NCI-H2029 (cell line): ENCODE data around the gene NR2C1.

Source experiments
- DNase-seq: peaks from one replicate; lab custom pipeline; 2025; lab: John Stamatoyannopoulos, UW

NR2C1 gene

DNA sequence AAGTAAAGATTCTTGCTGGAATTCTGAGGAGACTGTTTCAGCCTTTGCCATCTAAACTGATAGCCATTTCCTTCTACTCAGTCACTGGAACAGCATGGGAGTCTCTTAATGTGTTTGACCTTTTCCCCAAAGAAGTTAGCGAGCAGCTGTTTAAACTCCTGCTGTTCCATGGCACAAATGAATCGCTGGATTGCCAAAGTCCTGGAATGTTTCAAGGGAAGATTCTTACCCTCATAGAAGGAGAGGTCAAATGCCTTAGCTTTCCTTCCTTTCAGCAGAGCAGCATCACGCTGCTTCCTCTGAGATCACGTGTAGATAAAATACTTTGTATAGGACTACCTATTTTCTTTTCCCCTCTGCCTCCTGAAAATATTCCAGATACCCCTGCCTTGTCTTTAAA is 10.5 kb upstream of the NR2C1 start:
- DNase-seq, result no peak

DNA sequence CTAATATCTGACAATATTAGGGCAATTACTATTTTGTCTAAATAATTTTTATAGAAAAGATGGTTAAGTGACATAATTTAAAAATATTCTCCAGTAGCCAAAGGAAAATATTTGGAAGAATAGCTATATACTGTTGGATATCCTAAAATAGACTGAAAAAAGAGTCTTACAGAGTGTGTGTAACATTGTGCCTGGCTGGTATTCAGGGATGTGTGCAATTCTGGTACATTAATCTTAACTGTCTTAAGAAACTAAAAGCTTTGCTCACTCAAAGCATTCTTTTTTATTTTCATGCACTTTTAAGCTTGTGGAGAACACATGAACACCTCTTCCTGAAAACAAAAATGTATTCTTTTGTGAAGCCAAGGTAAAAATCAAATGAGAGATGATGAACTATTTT is 10.1 kb upstream of the NR2C1 start:
- DNase-seq, result no peak

DNA sequence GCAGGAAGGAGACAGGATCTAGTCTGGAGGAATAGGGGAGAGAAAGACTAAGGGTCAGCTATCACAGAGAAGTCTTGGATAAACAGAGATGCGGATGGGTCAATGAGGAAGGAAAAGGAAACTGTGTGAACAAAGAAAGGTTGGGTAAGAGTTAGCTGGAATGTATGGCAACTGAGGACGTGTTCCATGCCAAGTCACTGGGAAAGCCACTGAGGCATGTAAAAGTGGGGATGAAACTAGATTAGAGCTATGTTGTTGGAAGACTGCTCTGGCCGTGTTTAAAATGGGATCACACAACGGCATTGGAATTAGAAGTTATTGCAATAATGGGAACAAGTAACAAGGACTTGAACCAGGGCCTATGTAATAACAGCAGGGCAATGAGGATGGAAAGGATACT is 3.9 kb upstream of the NR2C1 start:
- no peak for DNase-seq

DNA sequence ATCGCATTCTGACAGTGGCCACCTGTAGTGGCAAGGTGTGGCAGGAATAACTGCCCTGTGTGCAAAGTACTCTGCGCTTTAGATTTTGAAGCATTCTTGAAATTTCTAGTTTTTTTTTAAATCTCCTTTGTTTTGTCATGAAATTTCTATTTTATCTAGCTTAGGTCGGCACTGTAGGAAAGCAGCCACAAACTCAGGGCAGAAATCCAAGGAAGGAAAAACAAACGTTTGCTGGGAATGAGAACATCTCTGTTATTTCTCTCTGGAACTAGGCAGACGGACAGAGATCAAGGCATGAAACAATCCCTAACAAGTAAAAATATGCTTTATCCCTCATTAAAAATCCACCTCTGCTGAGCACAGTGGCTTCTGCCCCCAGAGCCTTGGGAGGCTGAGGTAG is 1.3 kb upstream of the NR2C1 start:
- DNase-seq, result no peak

DNA sequence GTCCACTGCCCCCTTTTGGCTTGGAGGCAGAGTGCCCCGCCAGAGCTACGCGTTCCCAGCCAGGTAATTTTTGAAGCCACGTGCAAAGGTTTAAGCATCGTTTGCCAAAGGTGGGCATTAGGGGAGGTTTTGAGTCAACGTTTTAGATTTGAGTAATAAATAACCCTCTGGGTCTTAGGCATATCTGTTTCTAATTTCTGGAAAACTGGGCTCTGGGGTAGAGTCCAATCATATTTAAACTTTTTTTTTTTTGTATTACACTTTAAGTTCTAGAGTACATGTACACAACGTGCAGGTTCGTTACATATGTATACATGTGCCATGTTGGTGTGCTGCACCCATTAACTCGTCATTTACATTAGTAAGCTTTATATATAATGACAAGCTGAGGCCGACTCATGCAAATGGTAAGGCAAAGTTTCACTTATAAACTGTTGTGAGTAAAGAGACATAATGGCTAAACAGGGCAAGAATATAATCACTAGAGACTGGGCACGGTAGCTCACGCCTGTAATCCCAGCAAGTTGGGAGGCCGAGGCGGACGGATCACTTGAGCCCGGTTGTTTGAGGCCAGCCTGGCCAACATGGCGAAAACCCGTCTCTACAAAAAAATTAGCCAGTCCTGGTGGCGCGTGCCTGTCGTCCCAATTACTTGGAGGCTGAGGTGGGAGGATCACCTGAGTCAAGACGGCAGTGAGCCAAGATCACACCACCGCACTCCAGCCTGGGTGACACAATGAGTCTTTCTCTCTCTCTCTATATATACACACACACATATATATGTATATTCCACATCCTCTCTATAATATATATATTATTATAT is 491 bp upstream of the NR2C1 start:
- no peak for DNase-seq

DNA sequence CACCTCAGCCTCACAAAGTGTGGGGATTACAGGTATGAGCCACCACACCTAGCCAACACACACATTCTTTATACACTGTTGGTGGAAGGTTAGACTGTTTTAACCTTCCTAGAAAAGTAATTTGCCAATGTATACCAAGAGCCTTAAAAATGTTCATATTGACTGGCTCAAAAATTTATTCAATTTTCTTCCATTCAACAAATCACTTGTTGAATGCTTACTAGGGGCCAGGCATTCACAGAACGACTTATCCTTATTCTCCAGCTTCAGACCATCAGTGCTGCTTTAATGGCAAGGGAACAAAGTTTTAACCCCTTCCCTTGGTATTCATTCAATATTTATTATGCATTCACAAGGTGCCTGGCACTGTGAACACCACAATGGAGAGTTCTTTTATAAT is 3.0 kb downstream of the NR2C1 start:
- DNase-seq, result no peak

DNA sequence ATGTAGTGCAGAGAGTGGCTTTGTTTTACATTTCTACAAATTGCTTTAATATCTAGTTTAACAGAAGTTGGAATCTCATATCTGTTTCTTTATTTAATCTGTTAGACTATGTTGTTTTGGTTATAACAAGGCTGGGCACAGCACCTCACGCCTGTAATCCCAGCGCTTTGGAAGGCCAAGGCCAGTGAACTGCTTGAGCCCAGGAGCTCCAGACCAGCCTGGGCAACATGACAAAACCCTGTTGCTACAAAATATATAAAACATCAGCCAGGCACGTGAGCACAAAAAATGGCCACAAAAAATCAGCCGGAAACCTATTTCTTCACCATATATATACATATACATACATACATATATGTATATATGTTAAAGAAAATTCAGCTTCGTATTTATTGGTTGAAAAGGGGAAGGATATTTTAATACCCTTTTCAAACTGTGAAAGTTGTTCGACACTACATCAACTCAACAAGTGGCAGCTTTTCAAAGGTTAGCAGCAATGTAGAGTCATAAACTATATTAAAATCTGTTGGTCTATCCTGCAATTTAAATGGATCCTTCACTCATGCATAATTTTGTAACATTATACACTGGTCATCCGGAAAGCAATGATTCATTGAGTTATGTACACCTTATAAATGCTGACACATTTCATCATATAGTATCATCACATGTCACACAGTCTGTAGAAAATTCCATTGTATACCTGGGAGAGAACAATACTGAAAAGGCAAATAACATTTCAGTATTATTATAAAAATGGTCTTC is 7.1 kb downstream of the NR2C1 start:
- DNase-seq, result no peak

DNA sequence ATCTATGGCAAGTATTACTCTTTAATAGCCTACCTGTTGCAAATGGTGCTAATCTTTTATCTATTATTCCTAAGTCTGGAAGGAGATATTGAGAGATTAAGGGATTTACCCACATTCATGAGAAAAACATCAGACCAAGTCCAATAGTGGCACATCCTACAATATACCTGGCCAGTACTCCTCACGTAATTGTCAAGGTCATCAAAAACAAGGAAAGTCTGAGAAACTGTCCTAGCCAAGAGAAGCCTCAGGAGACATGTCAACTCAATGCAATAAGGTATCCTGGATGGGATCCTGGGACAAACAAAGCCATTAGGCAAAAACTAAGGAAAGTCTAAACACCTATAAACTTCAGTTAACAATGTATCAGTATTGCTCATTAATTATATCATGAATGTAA is 12.5 kb downstream of the NR2C1 start:
- DNase-seq, result no peak

DNA sequence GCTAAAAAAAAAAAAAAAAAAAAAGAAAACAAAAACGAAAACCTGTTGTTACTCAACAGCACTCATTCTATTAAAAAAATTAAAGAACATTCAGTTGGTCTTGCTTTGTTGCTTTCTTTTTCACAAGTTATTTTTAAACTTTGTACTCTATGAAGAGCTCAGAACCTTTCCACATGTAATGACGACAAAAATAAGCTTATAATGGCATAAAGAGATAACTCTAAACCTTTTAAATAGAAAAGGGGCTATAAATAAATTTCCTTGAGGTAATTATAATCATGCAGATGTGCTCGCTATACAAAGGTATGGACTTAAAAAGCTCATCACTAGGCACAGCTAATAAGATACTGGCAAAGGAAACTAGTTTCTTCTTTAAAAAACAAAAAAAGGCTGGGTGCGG is 13.4 kb downstream of the NR2C1 start:
- no peak for DNase-seq

DNA sequence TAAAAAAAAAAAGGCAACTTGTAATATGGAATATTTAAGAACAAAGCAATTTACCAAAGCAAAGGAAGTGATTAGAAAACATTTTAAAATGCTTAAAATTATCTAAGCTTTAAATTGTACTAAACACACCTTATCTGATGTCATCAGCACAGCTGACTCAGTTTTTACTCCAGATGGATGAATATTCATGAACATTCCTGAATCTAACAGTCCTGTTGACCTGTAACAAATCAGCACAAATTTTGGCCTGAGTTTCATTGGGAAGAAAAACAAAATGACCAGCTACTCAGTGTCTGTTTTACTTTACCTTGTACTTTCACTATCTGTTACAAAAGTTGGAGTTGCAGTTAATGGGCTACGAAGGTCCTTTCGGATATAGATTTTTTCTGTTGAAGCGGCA is 16.0 kb downstream of the NR2C1 start:
- no peak for DNase-seq

DNA sequence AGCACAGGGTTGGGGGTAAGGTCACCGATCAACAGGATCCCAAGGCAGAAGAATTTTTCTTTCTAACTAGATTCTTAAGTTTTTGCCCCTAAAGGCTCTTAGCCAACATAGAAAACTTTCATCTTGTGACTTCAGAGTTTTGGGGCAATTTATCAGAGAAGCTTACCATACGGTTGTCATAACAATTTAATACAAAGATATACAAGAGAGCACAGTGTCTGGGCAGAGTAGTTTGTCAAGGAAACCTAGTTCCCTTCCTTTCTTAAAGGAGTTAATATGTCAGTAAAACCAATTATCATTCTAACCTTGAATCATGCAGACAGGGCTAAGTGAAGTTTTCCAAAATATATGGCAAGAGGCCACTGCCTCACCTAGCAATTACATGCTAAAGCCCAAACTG is 18.4 kb downstream of the NR2C1 start:
- DNase-seq, result no peak

DNA sequence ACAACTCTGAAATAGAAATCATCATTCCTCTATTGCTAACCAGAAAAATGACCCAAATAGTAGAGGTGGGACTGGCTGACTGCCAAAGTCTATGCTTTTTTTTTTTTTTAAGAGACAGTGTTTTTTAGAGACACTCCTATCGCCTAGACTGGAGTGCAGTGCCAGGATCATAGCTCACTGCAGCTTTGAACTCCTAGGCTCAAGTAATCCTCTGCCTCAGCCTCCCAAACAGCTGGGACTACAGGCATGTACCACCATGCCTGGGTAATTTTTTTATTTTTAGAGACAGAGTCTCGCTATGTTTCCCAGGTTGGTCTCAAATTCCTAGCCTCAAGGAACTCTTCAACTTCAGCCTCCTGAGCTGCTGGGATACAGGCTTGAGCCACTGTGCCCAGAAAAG is 19.2 kb downstream of the NR2C1 start:
- no peak for DNase-seq

DNA sequence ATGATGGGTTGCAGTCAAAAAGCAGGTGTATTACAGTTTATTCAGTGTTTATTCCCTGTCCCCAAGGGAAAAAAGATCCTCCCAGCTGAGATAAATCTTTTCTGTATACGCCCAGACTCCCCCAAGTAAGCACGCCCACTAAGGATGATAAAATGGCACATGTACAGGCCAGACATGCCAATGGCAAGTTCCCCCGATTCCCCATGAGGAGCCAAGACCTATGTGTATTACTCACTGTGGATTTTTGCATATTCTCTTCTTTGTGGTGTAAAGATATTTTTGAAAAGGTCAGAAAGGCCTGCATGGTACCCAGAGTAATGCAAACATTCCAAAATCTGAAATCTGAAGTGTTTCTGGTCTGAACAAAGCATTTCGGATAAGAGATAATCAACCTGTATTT is 22.2 kb downstream of the NR2C1 start:
- DNase-seq, result no peak

DNA sequence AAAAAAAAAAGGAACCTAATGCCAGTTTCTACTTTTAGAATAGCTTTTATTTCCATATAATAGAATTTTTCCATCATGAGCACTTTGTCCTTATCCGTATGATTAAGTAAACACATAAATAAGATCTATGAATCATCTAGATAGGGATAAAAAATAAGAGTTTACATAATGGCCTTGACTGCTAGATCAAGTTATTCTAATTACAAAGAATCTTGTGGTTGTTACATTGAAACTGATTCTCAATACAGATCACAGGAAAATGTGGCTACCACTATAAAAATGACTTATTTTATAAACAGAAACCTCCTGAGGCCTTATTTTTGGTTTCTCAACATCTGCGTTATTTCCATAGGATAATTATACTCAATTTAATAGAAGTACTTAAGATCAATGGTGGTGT is 35.5 kb downstream of the NR2C1 start:
- no peak for DNase-seq

DNA sequence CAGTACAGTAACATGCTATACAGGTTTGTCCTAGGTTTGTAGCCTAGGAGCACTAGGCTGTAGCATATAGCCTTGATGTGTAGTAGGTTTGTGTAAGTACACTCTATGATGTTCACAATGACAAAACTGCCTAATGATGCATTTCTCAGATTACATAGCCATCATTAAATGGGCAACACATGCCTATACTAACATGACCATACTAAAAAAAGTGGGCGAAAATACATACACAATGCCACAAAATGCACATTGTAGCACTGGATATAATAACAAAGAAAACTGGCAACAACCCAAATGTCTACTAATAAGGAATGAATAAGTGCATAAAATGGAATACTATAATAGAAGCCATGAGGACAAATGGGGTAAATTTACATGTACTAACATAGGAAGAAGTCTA is 38.7 kb downstream of the NR2C1 start:
- no peak for DNase-seq

DNA sequence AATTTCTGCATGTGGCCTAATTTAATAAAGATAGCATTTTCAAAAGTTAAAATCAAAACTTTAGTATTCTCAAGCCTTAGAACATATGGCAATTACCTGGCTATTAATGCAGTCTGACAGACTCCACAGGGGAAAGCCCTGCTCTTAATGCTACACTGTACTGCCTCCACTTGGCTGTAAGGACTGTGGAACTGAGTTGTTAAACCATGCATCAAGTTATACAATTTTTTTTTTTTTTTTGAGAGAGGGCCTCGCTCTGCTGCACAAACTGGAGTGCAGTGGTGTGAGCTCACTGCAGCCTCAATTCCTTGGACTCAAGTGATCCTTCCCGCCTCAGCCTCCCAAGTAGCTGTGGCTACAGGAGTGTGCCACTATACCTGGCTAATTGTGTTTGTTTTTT is 50.9 kb downstream of the NR2C1 start:
- no peak for DNase-seq

DNA sequence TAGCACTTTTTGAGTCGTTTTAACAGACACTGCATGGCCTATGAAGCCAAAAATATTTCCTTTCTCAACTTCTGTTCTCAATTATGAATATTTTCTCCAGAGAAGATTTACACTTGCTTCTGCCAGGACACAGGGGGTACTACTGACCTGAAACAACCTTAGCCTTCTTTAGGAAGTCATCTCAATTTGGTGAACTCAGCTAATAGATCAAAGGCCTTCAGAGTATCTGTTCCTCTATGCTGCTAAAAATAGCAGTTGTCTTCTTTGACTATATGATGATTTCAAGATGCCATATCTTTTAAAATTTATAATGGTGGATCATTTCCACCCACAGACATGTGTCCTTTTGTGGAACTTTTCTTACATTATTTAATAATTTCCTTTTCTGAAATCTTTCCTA is 55.9 kb downstream of the NR2C1 start:
- DNase-seq, result no peak

DNA sequence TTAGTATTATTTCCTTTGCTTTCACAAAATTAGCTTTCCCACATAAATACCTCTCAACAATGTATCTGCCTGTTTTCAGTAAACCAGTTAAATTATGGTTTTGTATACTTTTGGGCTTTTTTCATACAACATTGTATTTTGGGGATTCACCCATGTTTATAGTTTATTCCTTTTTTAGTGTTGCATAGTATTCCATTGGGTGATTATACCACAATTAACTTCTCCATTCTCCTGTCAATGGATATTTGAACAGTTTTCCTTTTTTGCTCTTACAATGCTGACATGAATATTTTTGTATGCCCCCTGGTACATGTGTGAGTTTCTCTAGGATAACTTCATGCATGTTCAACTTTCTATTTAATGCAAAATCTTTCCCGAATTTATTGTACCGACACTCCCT is 57.3 kb downstream of the NR2C1 start:
- DNase-seq, result no peak

DNA sequence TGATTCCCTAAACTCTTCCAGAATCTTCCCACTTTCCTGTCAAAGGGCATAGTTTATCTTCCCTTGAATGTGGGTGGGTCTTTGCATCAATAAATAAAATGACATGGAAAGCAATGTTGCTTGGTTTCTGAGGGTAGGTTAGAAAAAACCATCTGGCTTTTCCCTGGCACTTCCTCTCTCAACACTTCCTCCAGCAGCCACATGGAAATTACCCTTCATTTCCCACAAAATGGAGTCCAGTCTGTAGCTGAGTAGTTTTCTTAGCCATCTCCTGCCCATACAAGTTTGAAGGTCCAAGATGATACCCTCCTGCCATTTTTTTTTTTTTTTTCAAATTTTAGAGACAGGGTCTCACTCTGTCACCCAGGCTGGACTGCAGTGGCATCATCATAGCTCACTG is 58.9 kb downstream of the NR2C1 start:
- DNase-seq, result no peak

DNA sequence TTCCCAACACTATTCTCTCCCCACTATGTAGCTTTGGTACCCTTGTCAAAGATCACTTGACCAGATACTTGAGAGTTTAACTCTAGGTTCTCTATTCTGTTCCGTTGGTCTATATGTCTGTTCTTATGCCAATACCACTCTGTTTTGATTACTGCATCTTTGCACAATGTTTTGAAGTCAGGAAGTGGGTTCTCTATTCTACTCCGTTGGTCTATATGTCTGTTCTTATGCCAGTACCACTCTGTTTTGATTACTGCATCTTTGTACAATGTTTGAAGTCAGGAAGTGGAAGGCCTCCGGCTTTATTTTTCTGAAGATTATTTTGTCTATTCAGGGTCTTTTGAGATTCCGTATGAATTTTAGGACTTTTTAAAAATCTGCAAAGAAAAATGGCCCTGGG is 67.2 kb downstream of the NR2C1 start:
- no peak for DNase-seq

DNA sequence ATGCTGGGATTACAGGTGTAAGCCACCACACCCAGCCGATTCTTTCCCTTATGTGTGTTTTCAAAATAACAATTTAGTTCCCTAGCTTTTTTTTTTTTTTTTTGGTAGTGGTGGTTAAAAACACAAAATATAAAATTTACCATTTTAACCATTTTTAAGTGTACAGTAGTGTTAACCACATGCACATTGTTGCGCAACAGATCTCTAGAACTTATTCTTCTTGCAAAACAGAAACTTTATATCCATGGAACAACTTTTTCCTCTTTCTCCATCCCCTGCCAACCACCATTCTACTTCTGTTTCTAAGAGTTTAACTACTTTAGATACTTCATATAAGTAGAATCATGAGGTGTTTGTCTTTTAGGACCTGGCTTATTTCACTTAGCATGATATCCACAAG is 68.8 kb downstream of the NR2C1 start:
- DNase-seq, result no peak

DNA sequence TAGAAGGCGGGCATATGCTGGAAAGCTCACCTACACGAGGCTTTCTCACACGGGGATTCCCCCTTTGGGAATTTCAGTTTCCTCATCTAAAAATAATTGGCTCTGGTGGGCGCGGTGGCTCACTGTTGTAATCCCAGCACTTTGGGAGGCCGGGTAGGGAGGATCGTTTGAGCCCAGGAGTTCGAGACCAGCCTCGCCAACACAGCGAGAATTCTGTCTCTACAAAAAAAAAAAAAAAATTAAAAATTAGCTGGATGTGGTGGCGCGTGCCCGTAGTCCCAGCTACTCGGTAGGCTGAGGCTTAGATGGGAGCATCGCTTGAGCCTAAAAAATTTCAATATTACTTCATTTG is 69.5 kb downstream of the NR2C1 start:
- DNase-seq, result no peak

DNA sequence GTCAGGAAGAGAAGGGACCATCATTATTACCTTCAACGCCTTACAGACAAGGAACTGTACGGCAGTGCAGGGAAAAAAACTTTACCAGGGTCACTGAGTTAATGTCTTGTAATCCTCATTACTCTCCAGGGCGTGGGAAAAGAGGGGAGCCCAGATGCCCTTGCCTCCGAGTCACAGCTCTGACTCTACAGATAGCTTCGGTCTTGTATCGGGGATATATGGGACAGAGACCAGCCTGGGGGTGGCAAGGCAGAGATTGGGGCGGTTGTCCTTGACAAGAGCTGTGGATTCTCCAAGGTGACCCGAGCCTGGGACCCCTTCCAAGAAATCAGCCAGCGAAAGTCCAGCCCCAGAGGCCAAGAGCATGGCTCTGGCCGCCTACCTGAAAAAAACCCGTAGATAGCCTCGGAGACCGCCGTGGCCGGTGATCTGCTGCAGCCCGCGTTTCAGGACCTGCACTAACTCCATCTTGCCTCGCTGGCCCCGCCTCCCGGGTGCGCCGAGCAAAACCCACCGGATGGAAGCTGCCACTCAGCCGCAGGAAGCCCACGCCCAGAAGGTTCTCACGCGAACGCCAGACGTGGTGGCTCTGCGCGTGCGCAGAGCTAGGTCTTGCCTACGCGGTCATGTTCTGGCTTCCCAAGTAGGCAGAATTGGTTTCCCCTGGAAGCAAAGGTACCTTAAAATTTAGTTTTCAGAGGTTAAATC is 70.1 kb downstream of the NR2C1 start, which contains the start of gene NDUFA12:
Gene NDUFA12 (minus strand): TSS at position 485 of the 708 bp plus-strand sequence. CDS start 17 bp downstream, at position 468.
- peak; percentile 92 for DNase-seq
